ENCODE data around the gene TC2N. TPM values are rescaled to one million over a fixed set of nuclear protein-coding genes. Genes with fewer than 3 reads are reported as not detected.

Gene TC2N
- total and polyA plus RNA-seq, 2 of the 4 experiments (the other 2 are of a cell fraction), result 0.03 to 0.18 TPM

DNA sequence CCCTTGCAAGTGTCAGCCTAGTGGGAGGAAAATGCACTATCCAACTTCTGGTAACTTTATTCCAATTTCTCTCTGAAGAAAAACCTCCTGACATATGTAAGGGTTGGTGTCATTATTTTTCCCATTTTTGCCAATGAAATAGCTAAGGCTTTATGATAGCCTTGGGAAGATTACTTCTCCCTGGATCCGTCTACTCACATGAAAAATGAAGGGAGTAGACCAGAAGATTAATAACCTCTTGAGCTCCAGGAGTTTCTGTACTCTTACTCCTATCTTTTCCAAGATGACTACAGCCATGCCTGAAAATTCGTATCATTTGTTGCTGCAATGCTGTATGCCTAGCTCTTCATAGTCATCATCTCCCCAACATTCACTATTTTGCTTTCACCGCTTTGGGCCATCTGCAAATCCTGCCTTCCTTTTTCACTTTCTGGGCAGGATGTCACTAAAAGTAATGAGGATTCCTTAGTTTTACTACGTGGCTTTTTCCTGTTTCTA is 18.8 kb downstream of the TC2N start:
- Histone ChIP-seq H4K20me1 (ENCODE audit: insufficient read depth, low read length) (no peaks in the 10 kb centered on the region), H2AFZ (replicated peaks; ENCODE audit: low read length, poor library complexity) (no peak overlapping the region), H3K4me1 (ENCODE audit: control insufficient read depth, insufficient read depth, low read length) (no peaks in the 10 kb centered on the region), H2AK9ac (replicated peaks; ENCODE audit: low read depth, low read length, poor library complexity) (no peak overlapping the region), H4K5ac (ENCODE audit: low read depth, low read length) (no peak overlapping the region), H3K56ac (ENCODE audit: extremely low read depth, insufficient read depth, low read length) (no peak overlapping the region), H3K36me3 (ENCODE audit: control insufficient read depth, insufficient read depth, low read length) (no peaks in the 10 kb centered on the region), H3K23ac (ENCODE audit: low read depth, low read length) (no peak overlapping the region), H2BK120ac (ENCODE audit: low read depth, low read length) (no peak overlapping the region), H2BK5ac (ENCODE audit: low read depth, low read length, poor library complexity, severe bottlenecking) (no peak overlapping the region), H2AK5ac (ENCODE audit: low read depth, low read length) (no peak overlapping the region), H2BK15ac (ENCODE audit: low read depth, low read length) (no peak overlapping the region), H3K18ac (ENCODE audit: low read depth, low read length) (no peak overlapping the region), H3K9ac (ENCODE audit: low read depth, low read length) (no peak overlapping the region), H4K8ac (ENCODE audit: low read depth in 2 of 2, low read length in 2 of 2) (no peak overlapping the region), H3K4ac (ENCODE audit: low read depth, low read length) (no peak overlapping the region), H2BK20ac (ENCODE audit: low read depth, low read length) (no peak overlapping the region), H3K14ac (replicated peaks; ENCODE audit: low read depth, low read length) (no peak overlapping the region), H3K9me3 (ENCODE audit: control insufficient read depth, insufficient read depth, low read length) (no peaks in the 10 kb centered on the region), H3K4me3 (ENCODE audit: insufficient read depth, low read depth, low read length) (no peak overlapping the region), H3K4me2 (ENCODE audit: low read depth, low read length) (no peak overlapping the region), H3K9me1 (ENCODE audit: insufficient read depth, low read length) (no peaks in the 10 kb centered on the region), H3K79me1 (ENCODE audit: low read depth in 1 of 2, low read length in 2 of 2) (no peaks in the 10 kb centered on the region), H3K27ac (ENCODE audit: insufficient read depth, low read length) (no peak overlapping the region), H4K91ac (ENCODE audit: insufficient read depth, low read depth, low read length) (no peak overlapping the region), H3K27me3 (ENCODE audit: control insufficient read depth, insufficient read depth, low read length) (peaks cover 2% of the 10 kb centered on the region)
- in situ Hi-C loops (cut with MboI; ENCODE audit: low sequenced_read_pairs), result no loop called here
- CTCF ChIA-PET, result interaction anchor here (0.7 to 1.0 kb wide), 2 partner anchors 9 to 11 kb away, joined by 3 to 4 read pairs; no protein-coding TSS in a partner anchor
- BruUV-seq (replicated peaks), result no TSS peak
- intact Hi-C loops (cut with micrococcal nuclease), result no loop called here
- DNase-seq (no peak), ATAC-seq (ENCODE audit: low read depth) (no peak)
- POLR2A ChIA-PET (ENCODE audit: unreplicated experiment), result no interaction called here
- no CpG with 5 or more reads among the region's 4 CpGs for WGBS, 2 experiments (ENCODE audit: extremely low coverage in 2 of 2, insufficient read length in 1 of 2)
- TF ChIP-seq RAD21 (IDR thresholded peaks at IDR 0.05; ENCODE audit: low read length) (no peak), BHLHE40 (IDR thresholded peaks at IDR 0.05; ENCODE audit: low read depth, low read length) (no peak)
- TF ChIP-seq, protein P1, sequence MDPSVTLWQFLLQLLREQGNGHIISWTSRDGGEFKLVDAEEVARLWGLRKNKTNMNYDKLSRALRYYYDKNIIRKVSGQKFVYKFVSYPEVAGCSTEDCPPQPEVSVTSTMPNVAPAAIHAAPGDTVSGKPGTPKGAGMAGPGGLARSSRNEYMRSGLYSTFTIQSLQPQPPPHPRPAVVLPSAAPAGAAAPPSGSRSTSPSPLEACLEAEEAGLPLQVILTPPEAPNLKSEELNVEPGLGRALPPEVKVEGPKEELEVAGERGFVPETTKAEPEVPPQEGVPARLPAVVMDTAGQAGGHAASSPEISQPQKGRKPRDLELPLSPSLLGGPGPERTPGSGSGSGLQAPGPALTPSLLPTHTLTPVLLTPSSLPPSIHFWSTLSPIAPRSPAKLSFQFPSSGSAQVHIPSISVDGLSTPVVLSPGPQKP (IDR thresholded peaks at IDR 0.05; ENCODE audit: borderline replicate concordance, low read depth, low read length), result no peak
- dilution Hi-C loops (cut with HindIII; ENCODE audit: low sequenced_read_pairs, unreplicated experiment), result no loop called here
